ENCODE measurements around the gene ATRX.
"Not testable (repeated sequence)": the region's sequence is repeated elsewhere in the genome, so short reads cannot be mapped to it uniquely, and the experiment has no call there.

The ATRX gene

GRCh38 chrX:77742788-77743476 lies 43.1 kb downstream of the ATRX start:
- DNase-seq (ENCODE audit: extremely low read depth in 1 of 2, low read depth in 1 of 2) = no peak

- DNase-seq (ENCODE audit: extremely low read depth in 1 of 2, low read depth in 1 of 2) = no peak
These were observed 45.6 kb downstream of the ATRX start for GRCh38 chrX:77740376-77740905.

GRCh38 chrX:77733342-77733741 lies 52.7 kb downstream of the ATRX start:
- no peak for DNase-seq (ENCODE audit: extremely low read depth in 1 of 2, low read depth in 1 of 2)

- no peak for DNase-seq (ENCODE audit: extremely low read depth in 1 of 2, low read depth in 1 of 2)
These were observed 54.1 kb downstream of the ATRX start for GRCh38 chrX:77731821-77732419.

GRCh38 chrX:77726095-77726494 lies 59.9 kb downstream of the ATRX start:
- DNase-seq (ENCODE audit: extremely low read depth in 1 of 2, low read depth in 1 of 2) = not testable (repeated sequence)

GRCh38 chrX:77723681-77724080 lies 62.3 kb downstream of the ATRX start:
- no peak for DNase-seq (ENCODE audit: extremely low read depth in 1 of 2, low read depth in 1 of 2)

GRCh38 chrX:77719388-77719787 lies 66.6 kb downstream of the ATRX start:
- no peak for DNase-seq (ENCODE audit: extremely low read depth in 1 of 2, low read depth in 1 of 2)

GRCh38 chrX:77704881-77705280 lies 81.1 kb downstream of the ATRX start:
- DNase-seq (ENCODE audit: extremely low read depth in 1 of 2, low read depth in 1 of 2) = no peak

GRCh38 chrX:77698242-77698641 lies 87.8 kb downstream of the ATRX start:
- DNase-seq (ENCODE audit: extremely low read depth in 1 of 2, low read depth in 1 of 2) = no peak

- DNase-seq (ENCODE audit: extremely low read depth in 1 of 2, low read depth in 1 of 2) = no peak
These were observed 91.5 kb downstream of the ATRX start for GRCh38 chrX:77694491-77694890.

GRCh38 chrX:77693594-77693993 lies 92.4 kb downstream of the ATRX start:
- DNase-seq (ENCODE audit: extremely low read depth in 1 of 2, low read depth in 1 of 2) = no peak

- DNase-seq (ENCODE audit: extremely low read depth in 1 of 2, low read depth in 1 of 2) = no peak
These were observed 94.1 kb downstream of the ATRX start for GRCh38 chrX:77691916-77692315.

GRCh38 chrX:77689376-77689775 lies 96.6 kb downstream of the ATRX start:
- no peak for DNase-seq (ENCODE audit: extremely low read depth in 1 of 2, low read depth in 1 of 2)

GRCh38 chrX:77685683-77686082 lies 100.3 kb downstream of the ATRX start:
- not testable (repeated sequence) for DNase-seq (ENCODE audit: extremely low read depth in 1 of 2, low read depth in 1 of 2)

- DNase-seq (ENCODE audit: extremely low read depth in 1 of 2, low read depth in 1 of 2) = no peak
These were observed 106.9 kb downstream of the ATRX start for GRCh38 chrX:77679144-77679543.

GRCh38 chrX:77675986-77676385 lies 110.0 kb downstream of the ATRX start:
- DNase-seq (ENCODE audit: extremely low read depth in 1 of 2, low read depth in 1 of 2) = no peak

GRCh38 chrX:77668391-77669237 lies 117.4 kb downstream of the ATRX start:
- DNase-seq (ENCODE audit: extremely low read depth in 1 of 2, low read depth in 1 of 2) = no peak

- no peak for DNase-seq (ENCODE audit: extremely low read depth in 1 of 2, low read depth in 1 of 2)
These were observed 127.1 kb downstream of the ATRX start for GRCh38 chrX:77658886-77659285.

- no peak for DNase-seq (ENCODE audit: extremely low read depth in 1 of 2, low read depth in 1 of 2)
These were observed 133.9 kb downstream of the ATRX start for GRCh38 chrX:77652095-77652494.

GRCh38 chrX:77640702-77641101 lies 145.3 kb downstream of the ATRX start:
- no peak for DNase-seq (ENCODE audit: extremely low read depth in 1 of 2, low read depth in 1 of 2)

- no peak for DNase-seq (ENCODE audit: extremely low read depth in 1 of 2, low read depth in 1 of 2)
These were observed 146.2 kb downstream of the ATRX start for GRCh38 chrX:77639820-77640219.

GRCh38 chrX:77638397-77638796 lies 147.6 kb downstream of the ATRX start:
- DNase-seq (ENCODE audit: extremely low read depth in 1 of 2, low read depth in 1 of 2) = no peak

All from activated CD8-positive, alpha-beta memory T cell treated with anti-CD3 and anti-CD28 coated beads for 1 hour (primary cell).